Stimulated activated CD4-positive, alpha-beta T cell treated with anti-CD3 and anti-CD28 coated beads, TNF-alpha, amount 100 ng/mL, for 48 hours (primary cell): ENCODE data around the gene IQCK.
"Not testable (repeated sequence)": the region's sequence is repeated elsewhere in the genome, so short reads cannot be mapped to it uniquely, and the experiment has no call there.

Source experiments
- DNase-seq, 3 donors: peaks; one replicate each; pipeline ENCODE4 v3.0.0-alpha.2; 2020; ENCODE audit warnings: low read depth in 3 of 3

IQCK gene

DNA sequence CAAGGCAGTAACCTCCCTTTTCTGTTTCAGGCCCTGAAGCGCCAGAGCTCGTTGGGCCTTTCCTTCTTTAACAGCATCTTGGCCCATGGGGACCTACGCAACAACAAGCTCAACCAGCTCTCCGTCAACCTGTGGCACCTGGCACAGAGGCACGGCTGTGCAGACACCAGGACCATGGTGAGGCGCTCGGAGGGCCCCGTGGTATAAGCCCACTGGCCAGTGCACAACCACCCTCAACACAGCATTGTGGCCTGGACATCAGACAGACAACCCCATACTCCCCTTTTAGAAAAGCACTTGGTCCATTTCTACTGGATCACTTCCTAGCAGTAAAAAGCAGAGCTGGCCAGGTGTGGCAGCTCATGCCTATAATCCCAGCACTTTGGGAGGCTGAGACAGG, 18.6 kb upstream of the IQCK start:
- no peak for DNase-seq

- no peak for DNase-seq
Measured at GRCh38 chr16:19700319-19700781, 17.7 kb upstream of the IQCK start.

- no peak for DNase-seq
Measured at GRCh38 chr16:19701091-19701490, 17.0 kb upstream of the IQCK start.

DNA sequence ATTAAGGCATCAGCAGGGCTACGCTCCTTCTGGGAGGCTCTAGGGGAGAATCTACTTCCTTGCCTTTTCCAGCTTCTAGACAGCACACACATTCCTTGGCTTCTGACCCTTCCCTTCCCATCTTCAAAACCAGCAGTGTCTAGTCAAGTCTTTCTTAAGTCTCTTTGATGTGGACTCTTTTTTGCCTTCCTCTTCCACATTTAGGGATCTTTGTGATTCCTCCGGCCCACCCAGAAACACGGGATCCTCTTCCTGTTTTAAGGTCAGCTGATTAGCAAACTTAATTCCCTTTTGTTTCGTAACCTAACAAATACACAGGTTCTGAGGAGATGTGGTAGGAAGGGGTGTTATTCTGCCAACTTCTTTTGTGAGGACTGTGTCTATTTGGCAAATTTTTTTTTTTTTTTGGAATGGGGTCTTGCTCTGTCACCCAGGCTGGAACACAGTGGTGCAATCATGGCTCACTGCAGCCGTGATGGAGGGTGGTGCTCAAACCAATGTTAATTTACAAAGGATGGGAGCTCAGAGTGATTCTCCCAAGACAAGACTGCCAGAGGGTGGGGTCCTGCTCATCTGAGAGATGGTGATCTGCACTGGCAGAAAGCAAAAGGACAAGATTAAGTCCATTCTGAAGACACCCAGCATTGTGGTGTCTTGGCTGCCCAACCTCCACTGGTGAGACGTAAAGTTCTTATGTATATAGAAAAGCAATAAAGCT, 14.7 kb upstream of the IQCK start:
- no peak for DNase-seq

GRCh38 chr16:19704321-19705145, 13.5 kb upstream of the IQCK start:
- DNase-seq = no peak

GRCh38 chr16:19705146-19705501, 12.9 kb upstream of the IQCK start:
- DNase-seq = no peak

DNA sequence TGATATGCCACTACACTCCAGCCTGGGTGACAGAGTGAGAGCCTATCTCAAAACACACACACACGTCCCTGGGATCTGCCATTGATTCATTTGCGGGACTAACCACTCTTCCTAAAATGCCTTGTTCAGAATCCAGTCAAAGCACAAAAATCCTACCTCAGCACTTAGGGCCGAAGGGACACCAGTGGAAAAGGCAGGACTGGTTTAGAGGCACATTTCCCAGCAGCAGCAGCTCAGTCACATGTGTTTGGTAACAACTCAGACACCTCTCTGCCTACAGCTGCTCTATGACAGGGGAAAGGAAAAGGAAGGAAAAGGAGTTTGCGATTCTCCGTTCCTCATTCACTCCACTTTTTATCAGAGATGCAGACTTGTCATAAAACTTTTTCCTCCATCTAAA, 12.2 kb upstream of the IQCK start:
- no peak for DNase-seq

GRCh38 chr16:19706846-19707245, 11.2 kb upstream of the IQCK start:
- no peak for DNase-seq

- no peak for DNase-seq
Measured at GRCh38 chr16:19707569-19708295, 10.3 kb upstream of the IQCK start.

DNA sequence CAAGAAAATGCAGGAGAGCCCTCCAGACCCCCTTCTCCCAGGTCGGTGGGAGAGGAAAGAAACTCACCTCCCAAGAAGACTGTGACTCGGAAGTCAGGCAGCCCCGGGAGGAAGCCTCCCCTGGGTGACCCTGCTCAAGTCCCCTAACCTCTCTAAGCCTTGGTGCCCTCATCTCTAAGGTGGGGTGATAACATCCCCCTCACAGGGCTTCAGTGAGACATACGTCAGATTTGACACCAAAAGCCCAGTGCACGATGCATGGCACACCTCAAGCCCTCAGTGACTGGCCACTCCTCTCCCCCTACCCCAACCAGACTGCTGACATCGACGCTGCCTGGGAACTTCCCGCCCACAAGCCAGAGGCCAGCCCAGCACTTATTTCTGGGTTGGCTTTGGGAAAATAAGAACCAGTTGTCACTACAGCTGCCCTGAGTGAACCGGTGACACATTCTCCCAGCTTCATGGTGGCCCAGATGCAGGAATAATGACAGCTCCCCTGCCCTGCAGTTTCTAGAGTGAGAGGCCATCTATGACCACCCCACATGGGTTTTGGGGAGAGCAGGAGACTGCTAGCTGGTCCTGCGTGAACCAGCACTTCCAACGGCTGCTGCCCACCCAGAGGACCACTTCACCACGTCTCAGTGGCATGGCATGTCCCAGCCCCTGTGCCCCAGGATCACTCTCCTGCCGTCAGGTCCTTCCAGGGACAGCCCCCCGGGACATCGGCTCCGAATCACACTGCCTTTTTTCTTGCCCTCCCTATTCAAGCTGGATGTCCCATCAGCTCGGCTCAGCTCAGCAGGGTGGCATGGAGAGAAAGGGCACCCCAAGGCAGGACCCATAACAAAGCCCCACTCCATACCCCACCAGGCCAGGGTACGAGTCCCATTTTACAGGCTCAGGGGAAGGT, 9.5 kb upstream of the IQCK start:
- DNase-seq = no peak

DNA sequence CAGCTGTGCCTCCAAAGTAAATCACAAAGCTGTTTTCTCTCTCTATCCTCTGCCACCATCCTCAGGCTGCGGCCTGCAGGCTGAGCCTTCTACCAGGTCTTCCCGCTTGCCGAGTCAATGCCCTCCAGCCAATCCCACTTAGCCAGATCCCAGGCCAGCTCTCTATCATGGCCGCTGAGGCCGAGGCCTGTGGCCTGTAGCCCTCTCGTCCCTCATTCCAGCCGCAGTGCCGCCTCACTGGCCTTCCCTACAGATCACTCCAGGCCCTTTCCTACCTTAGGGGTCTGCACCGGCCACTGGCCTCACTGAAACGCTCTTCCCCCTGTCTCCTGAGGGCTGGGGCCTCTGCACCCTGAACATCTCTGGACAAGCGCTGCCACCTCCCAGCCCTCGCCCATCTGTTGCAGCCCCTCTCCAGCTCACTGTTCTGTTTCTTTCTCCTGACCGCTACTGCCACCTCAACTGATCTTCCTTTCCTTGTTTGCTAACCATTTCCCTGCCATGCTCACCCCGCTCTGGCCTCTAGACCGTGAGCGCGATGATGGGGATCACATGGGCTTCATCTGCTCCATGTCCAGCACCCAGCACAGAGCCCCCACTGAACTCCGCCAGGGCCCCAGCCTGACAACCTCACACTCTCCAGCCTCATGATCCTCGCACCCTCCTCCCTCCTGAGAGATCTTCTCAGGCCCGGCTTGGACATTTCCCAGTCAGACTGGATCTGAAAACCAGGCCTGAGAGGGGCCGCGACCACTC, 8.5 kb upstream of the IQCK start:
- no peak for DNase-seq

GRCh38 chr16:19710191-19710908, 7.7 kb upstream of the IQCK start:
- DNase-seq = no peak

- DNase-seq = no peak
Measured at GRCh38 chr16:19710991-19711545, 7.0 kb upstream of the IQCK start.

DNA sequence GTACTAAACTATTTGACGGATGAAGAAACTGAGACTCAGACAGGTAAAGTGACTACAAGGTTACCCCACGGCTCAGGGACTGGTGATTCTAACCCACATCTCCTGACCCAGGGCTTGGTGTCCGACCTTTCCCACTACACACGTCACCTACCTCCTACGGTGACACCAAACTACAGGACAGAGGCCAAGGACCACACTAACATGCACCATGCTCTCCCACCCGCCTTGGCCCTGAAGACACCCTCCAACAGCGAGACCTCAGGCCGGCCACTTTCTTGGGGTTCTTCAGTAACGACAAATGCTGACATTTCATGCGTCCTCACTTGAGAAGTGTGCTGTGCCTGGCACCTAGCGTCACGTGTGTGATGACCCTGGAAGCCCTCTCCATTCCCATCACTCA, 6.4 kb upstream of the IQCK start:
- DNase-seq = no peak

- DNase-seq = no peak
Measured at GRCh38 chr16:19712418-19713058, 5.5 kb upstream of the IQCK start.

- DNase-seq = no peak
Measured at GRCh38 chr16:19713697-19714096, 4.4 kb upstream of the IQCK start.

DNA sequence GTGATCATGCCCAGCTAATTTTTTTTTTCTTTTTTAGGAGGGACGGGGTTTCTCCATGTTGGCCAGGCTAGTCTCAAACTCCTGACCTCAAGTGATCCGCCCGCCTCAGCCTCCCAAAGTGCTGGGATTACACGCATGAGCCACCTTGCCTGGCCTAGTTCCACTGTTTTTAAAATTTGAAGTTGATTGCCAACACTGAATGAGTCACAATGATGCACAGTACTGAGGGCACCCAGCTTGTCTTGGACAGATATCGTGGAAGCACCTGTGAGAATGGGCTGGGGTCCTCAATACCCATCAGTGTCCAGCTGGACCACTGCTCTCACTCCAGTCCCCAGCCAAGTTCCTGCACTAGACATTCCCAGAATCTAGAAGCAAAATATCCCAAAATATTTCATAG, 2.5 kb upstream of the IQCK start:
- no peak for DNase-seq

DNA sequence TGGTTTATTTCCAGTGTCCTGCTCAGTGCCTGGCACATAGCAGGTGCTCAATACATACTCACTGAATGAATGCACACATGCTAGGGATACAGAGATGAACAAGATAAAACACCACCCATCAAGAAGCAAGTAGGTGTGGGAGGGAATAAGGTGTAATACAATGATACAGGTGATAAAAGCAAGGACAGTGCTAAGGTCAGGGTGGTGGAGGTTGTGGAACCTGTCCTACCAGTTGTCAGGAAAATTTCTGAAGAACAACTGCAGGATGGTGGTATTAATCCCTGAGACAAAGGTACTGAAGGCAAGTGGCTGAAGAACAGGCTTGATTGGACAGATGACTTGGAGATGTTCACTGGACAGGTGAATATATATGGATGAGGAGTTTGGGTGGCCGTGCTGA, 1.9 kb upstream of the IQCK start:
- no peak for DNase-seq

DNA sequence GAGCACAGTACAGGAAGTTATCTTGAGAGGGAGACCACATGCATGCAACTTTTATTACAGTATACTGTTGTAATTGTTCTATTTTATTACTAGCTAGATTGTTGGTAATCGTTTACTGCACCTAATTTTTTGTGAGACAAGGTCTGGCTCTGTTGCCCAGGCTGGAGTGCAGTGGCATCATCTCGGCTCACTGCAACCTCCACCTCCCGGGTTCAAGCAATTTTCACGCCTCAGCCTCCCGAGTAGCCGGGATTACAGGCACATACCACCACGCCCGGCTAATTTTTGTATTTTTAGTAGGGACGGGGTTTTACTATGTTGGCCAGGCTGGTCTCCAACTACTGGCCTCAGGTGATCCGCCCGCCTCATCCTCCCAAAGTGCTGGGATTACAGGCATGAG, 1.3 kb upstream of the IQCK start:
- not testable (repeated sequence) for DNase-seq
